ENCODE data around the gene TBC1D26.
"Not testable (repeated sequence)": the region's sequence is repeated elsewhere in the genome, so short reads cannot be mapped to it uniquely, and the experiment has no call there.

GRCh38 chr17:15687494-15687893 is 44.6 kb upstream of the TBC1D26 start:
- not testable (repeated sequence) for TF ChIP-seq ZNF707 (tag by site-specific recombination; IDR thresholded peaks at IDR 0.05); SP3 (tag by site-specific recombination; IDR thresholded peaks at IDR 0.05); CTCF (tag by site-specific recombination; IDR thresholded peaks at IDR 0.05); ZNF138 (tag by site-specific recombination; IDR thresholded peaks at IDR 0.05; ENCODE audit: borderline replicate concordance); ZNF654 (tag by site-specific recombination; IDR thresholded peaks at IDR 0.05; ENCODE audit: low read depth); ZNF768 (tag by site-specific recombination; IDR thresholded peaks at IDR 0.05); ZFP3 (tag by site-specific recombination; IDR thresholded peaks at IDR 0.05; ENCODE audit: low read depth); ZNF239 (tag by site-specific recombination; IDR thresholded peaks at IDR 0.05); ZNF610 (tag by site-specific recombination; IDR thresholded peaks at IDR 0.05; ENCODE audit: borderline replicate concordance)
